Tibial nerve (tissue), 4 donors: ENCODE data around the gene NINJ2. TPM values are rescaled to one million over a fixed set of nuclear protein-coding genes. Genes with fewer than 3 reads are reported as not detected.
A peak's percentile ranks its signal among the peaks of the same experiment; 100 is the strongest.

Experiments
- DNase-seq, 2 donors: peaks; one replicate each; pipeline ENCODE4 v3.0.0-alpha.2; 2019; ENCODE audit warnings: low spot score in 2 of 2
- H3K27ac ChIP-seq, 4 donors: fragments of 200-600 bp; sonication (generic) in 3 of 4; one replicate each; pipeline ENCODE4 v1.5.1; 2017 to 2019; ENCODE audit warnings: mild to moderate bottlenecking in 1 of 4
- H3K27me3 ChIP-seq, 2 donors: fragments of 200-600 bp; sonication (generic) in 1 of 2; one replicate each; pipeline versions ENCODE4 v1.5.1 to v1.6.0; 2017 to 2019
- H3K36me3 ChIP-seq, 3 donors: fragments of 200-600 bp; sonication (generic); one replicate each; pipeline ENCODE4 v1.5.1; 2018 to 2019
- H3K4me1 ChIP-seq, 4 donors: fragments of 200-600 bp; sonication (generic) in 3 of 4; one replicate each; pipeline ENCODE4 v1.5.1; 2017 to 2019
- H3K4me3 ChIP-seq, 4 donors: fragments of 200-600 bp; sonication (generic) in 3 of 4; one replicate each; pipeline ENCODE4 v1.5.1; 2017 to 2019; ENCODE audit warnings: mild to moderate bottlenecking in 1 of 4, moderate library complexity in 1 of 4
- H3K9me3 ChIP-seq, 4 donors: fragments of 200-600 bp; sonication (generic) in 3 of 4; one replicate each; pipeline ENCODE4 v1.5.1; 2017 to 2019
- EP300 ChIP-seq, 2 donors: sonication (generic); formaldehyde crosslinking; IDR thresholded peaks; one replicate each; pipeline ENCODE4 v1.6.1; 2017; ENCODE audit warnings: antibody characterized with exemption in 2 of 2, mild to moderate bottlenecking in 1 of 2
- POLR2A ChIP-seq, 2 donors: fragments of 450-650 bp; IDR thresholded peaks; one replicate each; pipeline ENCODE4 v1.6.1; 2017; ENCODE audit warnings: antibody characterized with exemption in 2 of 2, mild to moderate bottlenecking in 2 of 2, moderate library complexity in 2 of 2
- WGBS, 2 donors: methylation state at CpG; one replicate each; pipeline ENCODE4 v1.1.5; 2018; 5-methylcytosine and 5-hydroxymethylcytosine counted together
- total RNA-seq, 4 donors: library from RNA; depleted of rRNA; stranded (reverse); fragments of >200 nt; gene quantifications; one replicate each; pipeline ENCODE4 v1.1.0, GENCODE V29; 2016
- TF ChIP-seq, protein P1 (sequence below), 5 experiments: fragments of 200-600 bp in 3 of 5; fragments of 450-650 bp in 2 of 5; sonication (generic) in 3 of 5; IDR thresholded peaks; one replicate each; pipeline ENCODE4 v1.5.1; 2016 to 2019; ENCODE audit warnings: antibody characterized with exemption in 5 of 5, mild to moderate bottlenecking in 3 of 5, moderate library complexity in 2 of 5

The NINJ2 gene
- total RNA-seq, 4 donors from 2014 or later = 8.4 to 17.7 (median 12.6) TPM

DNA sequence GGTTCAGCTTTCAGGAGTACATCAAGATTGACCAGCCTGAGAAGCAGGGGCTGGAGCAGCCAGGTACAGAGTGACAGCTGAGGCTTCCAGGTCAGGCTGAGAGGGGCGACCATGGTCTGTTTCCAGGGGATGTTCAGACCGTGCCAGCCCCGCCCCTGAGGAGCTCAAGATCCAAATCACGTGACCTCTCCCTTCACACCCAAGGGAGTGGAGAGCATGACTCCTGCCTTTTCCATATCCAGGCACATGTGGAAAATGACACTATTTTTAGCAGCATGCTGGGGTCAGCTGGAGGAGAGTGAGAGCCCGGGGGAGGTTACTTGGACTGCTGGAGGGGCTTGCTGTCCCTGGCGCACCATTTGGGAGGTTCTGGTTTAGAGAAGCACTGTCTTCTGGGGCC, 110.8 kb downstream of the NINJ2 start:
- TF ChIP-seq EP300 (IDR thresholded peaks at IDR 0.05) (no peak), POLR2A (IDR thresholded peaks at IDR 0.05) (no peak)
- TF ChIP-seq, protein P1, sequence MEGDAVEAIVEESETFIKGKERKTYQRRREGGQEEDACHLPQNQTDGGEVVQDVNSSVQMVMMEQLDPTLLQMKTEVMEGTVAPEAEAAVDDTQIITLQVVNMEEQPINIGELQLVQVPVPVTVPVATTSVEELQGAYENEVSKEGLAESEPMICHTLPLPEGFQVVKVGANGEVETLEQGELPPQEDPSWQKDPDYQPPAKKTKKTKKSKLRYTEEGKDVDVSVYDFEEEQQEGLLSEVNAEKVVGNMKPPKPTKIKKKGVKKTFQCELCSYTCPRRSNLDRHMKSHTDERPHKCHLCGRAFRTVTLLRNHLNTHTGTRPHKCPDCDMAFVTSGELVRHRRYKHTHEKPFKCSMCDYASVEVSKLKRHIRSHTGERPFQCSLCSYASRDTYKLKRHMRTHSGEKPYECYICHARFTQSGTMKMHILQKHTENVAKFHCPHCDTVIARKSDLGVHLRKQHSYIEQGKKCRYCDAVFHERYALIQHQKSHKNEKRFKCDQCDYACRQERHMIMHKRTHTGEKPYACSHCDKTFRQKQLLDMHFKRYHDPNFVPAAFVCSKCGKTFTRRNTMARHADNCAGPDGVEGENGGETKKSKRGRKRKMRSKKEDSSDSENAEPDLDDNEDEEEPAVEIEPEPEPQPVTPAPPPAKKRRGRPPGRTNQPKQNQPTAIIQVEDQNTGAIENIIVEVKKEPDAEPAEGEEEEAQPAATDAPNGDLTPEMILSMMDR (IDR thresholded peaks at IDR 0.05) = no peak
- peaks cover 0 to 51% (median 0%) of the 10 kb centered on the region in 3 donors for H3K36me3 ChIP-seq
- 43 to 47% methylated on average over 5 to 6 of the region's 6 CpGs for WGBS, 2 donors
- H3K9me3 ChIP-seq = no peaks in the 10 kb centered on the region
- H3K27me3 ChIP-seq = no peaks in the 10 kb centered on the region
- peaks cover 0 to 29% (median 3%) of the 10 kb centered on the region in 4 donors for H3K4me1 ChIP-seq
- DNase-seq = no peak
- no peak overlapping the region for H3K4me3 ChIP-seq
- H3K27ac ChIP-seq = no peak overlapping the region

DNA sequence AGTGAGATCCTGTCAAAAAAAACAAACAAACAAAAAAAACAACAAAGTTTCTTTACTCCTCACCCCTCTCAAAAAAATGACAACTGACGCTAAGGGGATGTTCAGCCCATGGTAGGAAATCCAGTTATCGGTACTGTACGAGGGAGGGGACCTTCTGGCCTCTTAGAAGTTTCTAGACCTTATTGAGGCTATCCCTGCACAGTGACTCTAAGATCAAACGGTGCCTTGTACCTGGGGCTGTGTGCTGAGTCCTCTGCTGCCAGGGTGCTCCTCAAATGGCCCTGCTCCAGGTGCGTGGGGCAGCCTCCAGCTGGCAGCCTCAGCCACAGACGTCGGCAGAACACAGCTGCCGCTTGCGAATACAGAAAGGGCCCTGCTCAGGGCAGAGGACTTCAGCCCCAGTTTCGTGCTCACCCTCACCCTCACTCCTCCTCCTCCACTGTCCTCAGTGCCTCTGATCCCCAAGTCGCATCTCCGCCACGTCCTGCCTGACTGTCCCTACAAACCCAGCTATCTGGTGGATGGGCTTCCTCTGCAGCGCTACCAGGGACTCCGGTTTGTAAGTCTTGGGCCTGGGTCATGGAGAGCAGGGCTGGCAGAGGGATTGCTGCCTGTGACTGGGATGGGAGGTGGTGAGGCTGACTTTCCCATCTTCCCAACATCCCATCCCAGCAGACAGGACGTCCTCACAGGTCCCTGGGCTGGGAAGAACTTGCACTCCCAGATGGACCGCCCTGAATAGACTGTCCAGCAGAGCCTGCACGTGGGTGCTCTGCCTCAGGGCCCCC, 112.6 kb downstream of the NINJ2 start:
- TF ChIP-seq, protein P1 (IDR thresholded peaks at IDR 0.05) = no peak
- no peak for TF ChIP-seq EP300 (IDR thresholded peaks at IDR 0.05)
- no peak for TF ChIP-seq POLR2A (IDR thresholded peaks at IDR 0.05)
- no peak for DNase-seq
- WGBS, 2 donors = 86 to 87% methylated on average over 15 to 18 of the region's 18 CpGs
- H3K27ac ChIP-seq = no peak overlapping the region
- no peaks in the 10 kb centered on the region for H3K9me3 ChIP-seq
- peaks cover 0 to 44% (median 6%) of the 10 kb centered on the region in 4 donors for H3K4me1 ChIP-seq
- peaks cover 0 to 40% (median 0%) of the 10 kb centered on the region in 3 donors for H3K36me3 ChIP-seq
- H3K27me3 ChIP-seq = no peaks in the 10 kb centered on the region
- no peak overlapping the region for H3K4me3 ChIP-seq

DNA sequence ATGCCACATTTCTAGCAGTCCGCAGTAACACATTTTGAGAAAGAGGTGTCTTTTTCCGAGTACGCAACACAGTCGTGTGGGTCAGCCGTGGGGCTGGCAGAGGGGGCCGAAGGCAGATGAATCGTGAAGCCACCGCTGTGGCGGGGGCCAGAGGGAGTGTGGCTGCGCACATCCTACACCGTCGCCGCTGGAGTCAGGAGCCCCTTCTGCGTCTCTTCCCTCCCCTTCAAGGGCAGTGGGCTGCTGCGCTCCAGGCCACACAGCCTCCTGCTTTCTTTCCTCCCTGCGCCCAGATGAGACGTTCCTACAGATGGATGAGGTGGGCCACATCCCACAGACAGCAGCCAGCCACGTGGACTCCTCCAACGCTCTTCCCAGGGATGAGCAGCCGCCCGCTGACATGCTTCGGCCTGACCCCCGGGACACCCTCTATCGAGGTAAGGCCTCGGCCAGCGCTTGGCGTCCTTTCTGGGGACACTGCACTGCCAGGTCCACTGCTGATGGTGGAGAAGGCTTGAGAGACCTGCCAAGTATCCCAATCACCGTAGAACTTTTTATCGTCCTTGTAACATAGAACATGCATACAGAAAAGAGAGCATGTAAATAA, 113.7 kb downstream of the NINJ2 start:
- H3K4me1 ChIP-seq = peaks cover 0 to 44% (median 6%) of the 10 kb centered on the region in 4 donors
- DNase-seq = no peak
- 93 to 94% methylated on average over 26 to 29 of the region's 29 CpGs for WGBS, 2 donors

DNA sequence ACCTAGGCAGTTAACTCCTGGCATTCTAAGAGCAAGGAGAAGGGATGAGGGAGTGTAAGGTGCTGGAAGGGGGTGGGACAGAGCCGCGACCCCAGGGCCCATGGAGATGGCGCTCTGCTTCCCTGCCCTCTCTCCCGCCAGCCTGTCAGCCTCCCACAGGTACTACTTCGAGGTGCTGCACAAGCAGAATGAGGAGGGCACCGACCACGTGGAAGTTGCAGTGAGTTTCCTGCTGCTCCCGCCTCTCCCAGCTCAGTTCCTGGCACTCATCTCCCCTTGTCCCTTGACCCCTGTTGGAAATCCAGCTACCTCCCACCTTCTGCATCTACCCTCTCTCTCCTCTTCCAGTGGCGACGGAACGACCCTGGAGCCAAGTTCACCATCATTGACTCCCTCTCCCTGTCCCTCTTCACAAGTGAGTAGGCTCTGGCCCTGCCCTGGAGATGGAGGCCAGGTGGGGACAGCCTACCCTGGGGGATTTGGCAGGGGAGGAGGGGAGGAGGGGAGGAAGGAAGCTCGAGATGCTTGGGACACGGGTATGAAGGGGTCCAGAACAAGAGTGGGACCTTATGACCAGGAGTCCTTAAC, 115.3 kb downstream of the NINJ2 start:
- Histone ChIP-seq H3K9me3 (no peaks in the 10 kb centered on the region), H3K36me3 (peaks cover 0 to 28% (median 0%) of the 10 kb centered on the region in 3 donors), H3K4me1 (peaks cover 0 to 39% (median 3%) of the 10 kb centered on the region in 4 donors), H3K27me3 (peaks cover 0 to 3% of the 10 kb centered on the region in 2 donors), H3K27ac (peak overlapping the region in 3 of 4 donors; percentile 10 to 84 (median 10)), H3K4me3 (no peak overlapping the region)
- no peak for TF ChIP-seq EP300 (IDR thresholded peaks at IDR 0.05)
- TF ChIP-seq POLR2A (IDR thresholded peaks at IDR 0.05) = no peak
- TF ChIP-seq, protein P1 (IDR thresholded peaks at IDR 0.05) = no peak
- no peak for DNase-seq
- whole genome bisulfite sequencing, 2 donors = 56 to 65% methylated on average over 13 of the region's 13 CpGs

More for the DNA sequence above, 113.7 kb downstream of the NINJ2 start:
- Histone ChIP-seq H3K36me3 (peaks cover 0 to 40% (median 0%) of the 10 kb centered on the region in 3 donors), H3K9me3 (no peaks in the 10 kb centered on the region), H3K4me3 (no peak overlapping the region), H3K27ac (peak overlapping the region in 1 of 4 donors; percentile 84), H3K27me3 (no peaks in the 10 kb centered on the region)
- TF ChIP-seq POLR2A (IDR thresholded peaks at IDR 0.05) = no peak
- TF ChIP-seq EP300 (IDR thresholded peaks at IDR 0.05) = no peak
- TF ChIP-seq, protein P1 (IDR thresholded peaks at IDR 0.05) = no peak
